ENCODE results near the gene DAAM1.

DAAM1 gene

GRCh38 chr14:59336098-59336497, 147.6 kb downstream of the DAAM1 start:
- H3K27me3 Mint-ChIP-seq (ENCODE audit: low read depth): no peaks in the 10 kb centered on the region
- H3K9me3 Mint-ChIP-seq: no peaks in the 10 kb centered on the region
- H3K36me3 Mint-ChIP-seq (ENCODE audit: low read depth): peaks cover 57% of the 10 kb centered on the region
- no peak overlapping the region for H3K4me3 Mint-ChIP-seq
- peaks cover 54% of the 10 kb centered on the region for H3K4me1 Mint-ChIP-seq
- TF ChIP-seq CTCF (IDR thresholded peaks at IDR 0.05; ENCODE audit: unreplicated experiment in 3 of 3): no peak
- H3K27ac Mint-ChIP-seq: no peak overlapping the region

- Mint-ChIP-seq H3K4me1 (peaks cover 58% of the 10 kb centered on the region), H3K9me3 (no peaks in the 10 kb centered on the region), H3K4me3 (no peak overlapping the region), H3K27me3 (ENCODE audit: low read depth) (no peaks in the 10 kb centered on the region), H3K36me3 (ENCODE audit: low read depth) (peaks cover 61% of the 10 kb centered on the region), H3K27ac (peak overlapping the region; percentile 65 to 79 (median 70))
- TF ChIP-seq CTCF (IDR thresholded peaks at IDR 0.05; ENCODE audit: unreplicated experiment in 3 of 3): no peak
Observed at GRCh38 chr14:59336706-59337105, 148.2 kb downstream of the DAAM1 start.

GRCh38 chr14:59337141-59337611, 148.7 kb downstream of the DAAM1 start:
- Mint-ChIP-seq H3K36me3 (ENCODE audit: low read depth) (peaks cover 57% of the 10 kb centered on the region), H3K27me3 (ENCODE audit: low read depth) (no peaks in the 10 kb centered on the region), H3K4me1 (peaks cover 56% of the 10 kb centered on the region), H3K9me3 (no peaks in the 10 kb centered on the region), H3K27ac (peak overlapping the region; percentile 65 to 79 (median 70)), H3K4me3 (no peak overlapping the region)
- TF ChIP-seq CTCF (IDR thresholded peaks at IDR 0.05; ENCODE audit: unreplicated experiment in 3 of 3): no peak

GRCh38 chr14:59338761-59339160, 150.3 kb downstream of the DAAM1 start:
- peaks cover 54% of the 10 kb centered on the region for H3K4me1 Mint-ChIP-seq
- H3K27me3 Mint-ChIP-seq (ENCODE audit: low read depth): no peaks in the 10 kb centered on the region
- peak overlapping the region in 1 of 3 experiments; percentile 78 for H3K27ac Mint-ChIP-seq
- H3K36me3 Mint-ChIP-seq (ENCODE audit: low read depth): peaks cover 48% of the 10 kb centered on the region
- no peak for TF ChIP-seq CTCF (IDR thresholded peaks at IDR 0.05; ENCODE audit: unreplicated experiment in 3 of 3)
- H3K9me3 Mint-ChIP-seq: no peaks in the 10 kb centered on the region
- no peak overlapping the region for H3K4me3 Mint-ChIP-seq

GRCh38 chr14:59339524-59340330, 151.3 kb downstream of the DAAM1 start:
- H3K4me3 Mint-ChIP-seq: no peak overlapping the region
- peaks cover 52% of the 10 kb centered on the region for H3K36me3 Mint-ChIP-seq (ENCODE audit: low read depth)
- no peak for TF ChIP-seq CTCF (IDR thresholded peaks at IDR 0.05; ENCODE audit: unreplicated experiment in 3 of 3)

More at GRCh38 chr14:59339524-59340330, 151.3 kb downstream of the DAAM1 start:
- no peaks in the 10 kb centered on the region for H3K27me3 Mint-ChIP-seq (ENCODE audit: low read depth)
- H3K9me3 Mint-ChIP-seq: no peaks in the 10 kb centered on the region
- peak overlapping the region; percentile 78 to 90 (median 87) for H3K27ac Mint-ChIP-seq
- peaks cover 54% of the 10 kb centered on the region for H3K4me1 Mint-ChIP-seq

Measured in nephron (organoid).